Activated CD8-positive, alpha-beta memory T cell treated with anti-CD3 and anti-CD28 coated beads for 24 hours (primary cell): ENCODE measurements around the gene SYT1.

Experiments used
- DNase-seq: peaks from one replicate; pipeline ENCODE4 v3.0.0-alpha.2; 2020

SYT1 gene

DNA sequence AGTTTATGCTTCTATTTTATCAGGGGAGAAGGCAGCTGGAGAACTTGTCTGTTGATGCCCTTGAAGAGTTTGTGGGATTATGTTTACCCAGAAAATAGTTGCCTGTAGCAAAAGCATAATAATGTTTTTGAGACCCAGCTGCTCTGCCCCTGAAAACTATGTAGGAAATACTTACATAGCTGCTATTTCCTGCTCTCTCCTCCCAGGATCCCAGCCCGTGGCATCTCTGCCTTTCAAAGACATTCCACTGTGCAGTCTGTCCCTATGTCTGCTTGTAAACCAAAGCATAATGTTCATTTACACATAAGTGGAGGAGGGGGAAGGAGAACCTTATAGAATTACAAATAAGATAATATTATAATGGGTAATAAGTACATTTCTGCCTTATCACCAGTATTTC lies 198.7 kb downstream of the SYT1 start:
- no peak for DNase-seq

GRCh38 chr12:79067977-79068376 lies 203.4 kb downstream of the SYT1 start:
- no peak for DNase-seq

GRCh38 chr12:79069009-79069408 lies 204.4 kb downstream of the SYT1 start:
- DNase-seq: no peak

DNA sequence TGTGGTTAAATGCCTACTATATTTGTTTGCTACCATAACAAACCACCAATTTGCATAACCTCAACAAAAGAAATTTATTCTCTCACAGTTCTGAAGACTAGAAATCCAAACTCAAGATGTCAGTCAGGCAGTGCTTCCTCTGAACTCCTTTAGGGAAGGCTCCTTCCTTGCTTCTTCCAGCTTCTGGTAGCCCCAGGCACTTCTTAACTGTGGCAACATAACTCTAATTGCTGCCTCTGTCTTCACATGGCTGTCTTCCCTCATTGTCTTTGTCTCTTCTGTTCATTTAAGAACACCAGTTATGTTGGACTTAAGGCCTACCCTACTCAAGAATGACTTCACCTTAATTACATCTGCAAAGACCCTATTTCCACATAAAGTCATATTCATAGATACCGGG lies 206.9 kb downstream of the SYT1 start:
- DNase-seq: no peak

GRCh38 chr12:79073506-79073905 lies 208.9 kb downstream of the SYT1 start:
- DNase-seq: no peak

- DNase-seq: no peak
Observed at GRCh38 chr12:79082595-79082994, 218.0 kb downstream of the SYT1 start.

GRCh38 chr12:79083181-79083580 lies 218.6 kb downstream of the SYT1 start:
- no peak for DNase-seq

DNA sequence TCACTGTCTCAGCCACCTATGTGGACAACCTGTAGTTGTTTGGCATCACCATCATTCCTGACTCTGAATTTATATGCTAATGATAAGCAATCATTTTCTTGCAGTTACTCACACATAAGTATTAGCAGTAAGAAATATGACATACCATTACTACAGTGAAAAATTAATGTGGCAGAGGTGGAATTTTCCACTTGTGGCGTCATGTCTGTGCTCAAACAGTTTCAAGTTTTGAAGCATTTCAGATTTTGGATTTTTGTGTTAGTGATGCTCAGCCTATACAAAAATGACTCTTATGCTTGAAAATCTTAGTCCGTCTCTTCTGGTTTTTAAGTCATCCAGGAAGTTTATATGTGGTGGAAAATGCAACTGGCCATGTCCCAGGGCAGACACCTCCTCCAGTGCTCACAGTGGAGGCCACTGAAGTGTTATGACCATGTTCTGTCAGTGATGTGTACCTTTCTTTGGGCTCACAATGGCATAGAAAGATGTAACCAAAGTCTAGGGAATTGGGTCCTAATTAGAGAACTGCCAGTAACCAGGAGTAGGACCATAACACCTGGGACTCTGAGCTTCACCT lies 220.6 kb downstream of the SYT1 start:
- no peak for DNase-seq

DNA sequence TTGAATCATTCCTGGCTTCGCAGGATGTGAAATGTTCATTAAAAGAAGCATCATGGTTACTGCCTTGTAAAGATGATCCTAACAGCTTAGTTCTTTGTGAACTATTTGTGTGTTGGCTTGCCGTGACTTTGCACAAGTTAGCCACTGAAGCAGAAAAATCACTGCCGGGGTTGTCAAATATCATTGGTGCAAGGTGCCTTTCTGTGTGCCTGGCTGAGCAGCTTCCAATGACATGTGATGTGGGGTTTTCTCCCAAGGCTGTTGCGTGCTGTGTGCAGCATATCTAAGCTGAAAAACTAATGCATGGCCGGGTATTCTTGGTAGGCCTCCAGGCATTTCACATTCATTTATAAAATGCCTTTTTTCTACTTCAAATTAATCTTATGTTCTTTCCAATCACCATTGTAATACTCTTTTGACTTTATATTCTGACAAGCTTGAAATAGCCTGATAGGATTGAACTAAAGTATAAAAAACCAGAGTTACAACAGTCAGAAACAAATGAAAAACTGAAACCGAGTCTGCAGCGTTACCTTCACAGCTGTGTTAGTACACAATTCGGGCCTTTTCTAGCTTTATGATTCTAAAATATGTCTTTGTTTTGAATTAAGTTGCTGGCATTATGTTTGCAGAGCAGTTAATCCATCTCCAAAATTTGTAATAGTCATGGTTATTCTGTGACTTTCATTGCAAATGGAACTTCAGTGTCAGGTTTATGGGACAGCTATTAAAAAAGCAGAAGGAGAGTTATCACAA lies 222.1 kb downstream of the SYT1 start:
- DNase-seq: no peak

- DNase-seq: no peak
Observed at GRCh38 chr12:79098530-79098929, 234.0 kb downstream of the SYT1 start.

- no peak for DNase-seq
Observed at GRCh38 chr12:79108962-79109361, 244.4 kb downstream of the SYT1 start.

DNA sequence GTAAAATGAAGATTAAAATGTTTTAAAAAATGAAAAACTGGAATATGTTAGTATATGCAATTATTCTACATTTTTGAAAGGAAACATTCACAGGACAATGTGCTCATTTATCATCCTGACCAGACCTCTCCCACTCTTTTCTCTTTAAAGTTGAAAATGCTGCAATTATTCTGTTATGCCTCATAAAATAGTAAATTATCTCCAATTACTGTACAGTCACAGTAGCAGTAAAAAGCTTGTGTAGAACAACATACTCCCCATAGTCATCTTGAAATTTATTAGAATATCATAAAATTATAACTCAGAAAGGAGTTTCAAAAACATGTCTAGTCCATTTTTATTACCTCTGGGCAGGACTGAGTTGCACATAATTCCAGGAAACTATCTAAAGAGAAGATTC lies 250.3 kb downstream of the SYT1 start:
- DNase-seq: no peak

- DNase-seq: no peak
Observed at GRCh38 chr12:79115743-79116142, 251.2 kb downstream of the SYT1 start.

DNA sequence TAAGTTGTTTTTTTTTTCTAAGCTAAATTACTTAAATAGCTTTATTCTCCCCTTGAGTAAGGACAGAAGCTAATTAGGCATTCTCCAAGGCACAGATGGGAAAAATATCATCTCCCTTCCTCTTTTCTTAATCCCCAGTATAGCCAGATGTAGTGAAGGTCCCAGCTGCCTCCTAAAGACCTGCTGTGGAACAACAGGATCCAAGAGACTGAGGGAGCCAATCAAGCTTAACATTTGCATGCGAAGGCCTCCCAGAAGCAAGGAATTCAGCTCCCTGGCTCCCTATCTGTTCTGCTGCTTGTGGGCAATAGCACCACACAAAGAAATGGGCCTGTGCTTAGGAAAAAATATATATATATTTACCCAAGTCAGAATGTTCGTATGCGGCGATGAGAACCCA lies 255.2 kb downstream of the SYT1 start:
- DNase-seq: no peak

DNA sequence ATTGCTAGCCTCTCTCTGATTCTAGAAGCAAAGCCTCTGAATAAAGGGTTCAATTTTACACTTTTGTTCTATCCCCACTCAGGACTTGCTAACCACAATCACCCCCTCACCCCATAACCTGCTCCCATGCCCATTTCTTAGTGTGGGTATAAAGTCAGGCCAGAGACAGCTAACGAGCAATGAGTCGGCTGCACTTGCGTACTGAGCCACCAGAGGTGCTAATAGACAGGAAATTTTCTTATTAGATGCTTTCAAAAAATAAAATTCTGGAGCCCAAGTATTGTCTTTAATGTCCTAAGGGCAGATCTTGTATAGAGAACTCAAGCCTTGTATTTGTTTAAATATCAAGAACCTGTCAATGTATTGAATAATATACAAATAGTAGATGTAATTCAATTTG lies 256.9 kb downstream of the SYT1 start:
- DNase-seq: no peak

DNA sequence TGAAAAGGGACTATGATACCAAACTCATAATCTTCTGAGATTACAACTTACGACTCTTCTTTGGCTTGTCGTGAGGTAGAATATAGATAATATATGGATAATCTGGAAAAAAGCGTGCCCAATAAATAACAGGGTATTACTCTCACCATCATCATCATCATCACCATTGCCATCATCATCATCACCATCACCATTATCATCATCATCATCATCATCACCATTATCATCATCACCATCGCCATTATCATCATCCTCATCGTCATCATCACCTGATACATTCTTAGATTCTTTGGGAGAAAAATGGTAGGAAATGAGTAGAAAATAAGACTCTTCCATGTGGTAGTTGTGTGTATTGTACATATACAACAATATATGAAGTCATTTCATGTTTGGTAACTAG lies 259.8 kb downstream of the SYT1 start:
- no peak for DNase-seq

DNA sequence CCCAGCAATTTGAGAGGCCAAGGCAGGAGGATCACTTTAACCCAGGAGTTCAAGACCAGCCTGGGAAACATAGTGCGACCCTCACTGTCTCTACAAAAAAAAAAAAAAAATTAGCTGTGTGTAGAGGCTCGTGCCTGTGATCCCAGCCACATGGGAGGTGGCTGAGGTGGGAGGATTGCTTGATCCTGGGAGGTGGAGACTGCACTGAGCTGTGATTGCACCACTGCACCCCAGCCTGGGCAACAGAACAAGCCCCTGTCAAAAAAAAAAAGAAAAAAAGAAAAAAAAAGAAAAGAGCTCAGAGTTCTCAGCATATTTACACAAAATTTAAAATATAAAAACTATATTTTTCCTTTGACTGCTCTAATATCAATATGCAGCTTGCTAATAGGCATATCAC lies 260.8 kb downstream of the SYT1 start:
- DNase-seq: no peak

GRCh38 chr12:79127271-79127751 lies 262.7 kb downstream of the SYT1 start:
- no peak for DNase-seq

DNA sequence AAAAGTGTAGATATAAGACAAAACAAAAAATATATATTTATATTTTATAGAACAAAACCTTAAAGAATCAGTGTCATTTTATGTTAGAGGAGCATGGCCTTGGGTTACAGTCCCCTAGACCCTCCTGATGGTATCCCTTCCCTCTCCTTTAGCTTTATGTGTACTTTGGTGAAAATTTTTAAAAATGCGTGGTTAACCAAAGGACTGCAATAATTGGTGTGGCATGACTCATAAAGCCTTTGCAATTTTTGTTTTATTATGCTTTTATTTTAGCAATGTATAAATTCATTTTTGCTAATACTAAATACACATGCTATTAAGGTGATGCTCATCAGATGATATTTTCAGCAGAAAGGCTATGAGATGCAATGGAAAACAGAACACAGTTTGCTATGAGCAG lies 264.4 kb downstream of the SYT1 start:
- DNase-seq: no peak

GRCh38 chr12:79138872-79139271 lies 274.3 kb downstream of the SYT1 start:
- DNase-seq: no peak

- no peak for DNase-seq
Observed at GRCh38 chr12:79140711-79141110, 276.1 kb downstream of the SYT1 start.

- no peak for DNase-seq
Observed at GRCh38 chr12:79141776-79142175, 277.2 kb downstream of the SYT1 start.

- DNase-seq: no peak
Observed at GRCh38 chr12:79143803-79144202, 279.2 kb downstream of the SYT1 start.

DNA sequence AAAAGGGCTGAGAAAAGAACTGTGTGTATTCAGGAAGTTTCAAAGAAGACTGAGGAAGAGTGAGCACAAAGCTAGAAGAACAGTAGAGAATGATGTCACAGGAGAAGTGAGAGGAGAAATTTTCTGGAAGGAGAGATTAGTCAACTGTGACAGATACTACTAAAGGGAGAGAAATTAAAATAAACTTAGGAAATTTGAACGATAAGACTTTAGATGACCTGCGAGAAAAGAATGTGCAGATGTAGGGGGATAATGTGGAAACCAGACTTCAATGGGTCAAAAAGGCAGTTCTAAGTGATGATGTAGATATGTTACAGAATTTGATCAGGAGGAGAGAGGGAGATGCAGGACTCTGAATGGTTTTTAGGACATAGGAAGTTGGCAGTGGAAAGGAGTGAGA lies 287.4 kb downstream of the SYT1 start:
- DNase-seq: no peak

DNA sequence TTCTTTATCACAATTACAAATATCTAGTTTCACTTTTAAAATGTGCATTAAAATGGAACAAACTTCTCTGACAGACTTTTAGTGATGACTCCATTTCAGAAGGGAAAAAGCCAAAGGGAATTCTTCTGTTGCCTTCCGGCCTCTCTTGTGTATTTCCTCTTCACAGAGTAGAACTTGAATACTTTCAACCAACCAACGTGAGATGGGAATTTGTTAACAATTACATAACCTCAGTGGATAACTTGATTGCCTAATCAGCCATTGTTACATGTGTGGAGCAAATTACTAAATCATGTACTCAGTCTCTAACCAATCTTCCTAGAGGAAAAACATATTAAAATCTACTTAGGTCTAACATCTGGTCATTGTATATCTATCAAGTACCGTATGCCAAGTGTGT lies 291.1 kb downstream of the SYT1 start:
- no peak for DNase-seq
